Measurements from ENCODE around the gene PCNP.

DNA sequence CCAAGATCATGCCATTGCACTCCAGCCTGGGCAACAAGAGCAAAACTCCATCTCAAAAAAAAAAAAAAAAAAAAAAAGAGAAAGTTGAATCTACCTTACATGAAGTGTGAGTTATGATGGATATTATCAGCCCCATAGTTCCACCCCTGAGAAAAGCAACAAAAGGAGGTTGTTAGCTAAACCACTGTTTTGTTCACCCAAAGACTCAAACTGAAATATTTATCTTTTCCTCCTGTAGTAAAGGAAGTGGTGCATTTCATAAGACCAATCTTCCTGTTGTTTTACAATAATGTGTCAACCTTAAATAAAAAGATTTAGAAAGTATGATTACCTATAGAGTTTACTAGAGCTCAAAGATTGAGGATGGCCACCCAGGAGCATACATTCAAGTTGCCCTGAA is 31.0 kb upstream of the PCNP start:
- TF ChIP-seq, protein P1, sequence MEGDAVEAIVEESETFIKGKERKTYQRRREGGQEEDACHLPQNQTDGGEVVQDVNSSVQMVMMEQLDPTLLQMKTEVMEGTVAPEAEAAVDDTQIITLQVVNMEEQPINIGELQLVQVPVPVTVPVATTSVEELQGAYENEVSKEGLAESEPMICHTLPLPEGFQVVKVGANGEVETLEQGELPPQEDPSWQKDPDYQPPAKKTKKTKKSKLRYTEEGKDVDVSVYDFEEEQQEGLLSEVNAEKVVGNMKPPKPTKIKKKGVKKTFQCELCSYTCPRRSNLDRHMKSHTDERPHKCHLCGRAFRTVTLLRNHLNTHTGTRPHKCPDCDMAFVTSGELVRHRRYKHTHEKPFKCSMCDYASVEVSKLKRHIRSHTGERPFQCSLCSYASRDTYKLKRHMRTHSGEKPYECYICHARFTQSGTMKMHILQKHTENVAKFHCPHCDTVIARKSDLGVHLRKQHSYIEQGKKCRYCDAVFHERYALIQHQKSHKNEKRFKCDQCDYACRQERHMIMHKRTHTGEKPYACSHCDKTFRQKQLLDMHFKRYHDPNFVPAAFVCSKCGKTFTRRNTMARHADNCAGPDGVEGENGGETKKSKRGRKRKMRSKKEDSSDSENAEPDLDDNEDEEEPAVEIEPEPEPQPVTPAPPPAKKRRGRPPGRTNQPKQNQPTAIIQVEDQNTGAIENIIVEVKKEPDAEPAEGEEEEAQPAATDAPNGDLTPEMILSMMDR (IDR thresholded peaks at IDR 0.05): no peak
- TF ChIP-seq POLR2A (IDR thresholded peaks at IDR 0.05): no peak
- TF ChIP-seq POLR2AphosphoS5 (IDR thresholded peaks at IDR 0.05): no peak
